GM12878 (cell line): Measurements from ENCODE around the gene KLRK1.

ENCODE experiments used
- EGR1 ChIP-seq, 2 experiments: IDR thresholded peaks; 1 replicate in 1 of 2; 2 replicates in 1 of 2; pipeline ENCODE4 v1.6.1; 2011 to 2012; ENCODE audit warnings: low read depth in 2 of 2, low read length in 2 of 2, borderline replicate concordance in 1 of 2, mild to moderate bottlenecking in 1 of 2, moderate library complexity in 1 of 2
- LARP7 ChIP-seq: fragments of 450-650 bp; IDR thresholded peaks from 2 replicates; pipeline ENCODE4 v1.6.1; 2017; ENCODE audit warnings: mild to moderate bottlenecking
- MXI1 ChIP-seq: fragments of 150-350 bp; IDR thresholded peaks from 2 replicates; pipeline ENCODE4 v1.6.1; 2011; ENCODE audit warnings: low read depth, mild to moderate bottlenecking, inconsistent platforms, low read length, improper control_type of control experiment
- NFYB ChIP-seq: IDR thresholded peaks from 2 replicates; pipeline ENCODE4 v1.6.1; 2011; ENCODE audit warnings: low read depth, mild to moderate bottlenecking, low read length, improper control_type of control experiment, moderate library complexity; ENCODE audit not compliant: insufficient read depth
- POLR2A ChIP-seq: IDR thresholded peaks from 2 replicates; pipeline ENCODE4 v1.6.1; 2011; ENCODE audit warnings: low read depth, mild to moderate bottlenecking, low read length
- POLR2AphosphoS5 ChIP-seq: IDR thresholded peaks from 2 replicates; pipeline ENCODE4 v1.6.1; 2011; ENCODE audit warnings: mild to moderate bottlenecking, low read length, inconsistent platforms
- YY1 ChIP-seq: IDR thresholded peaks from 2 replicates; pipeline ENCODE4 v1.6.1; 2011; ENCODE audit warnings: low read depth, mild to moderate bottlenecking, low read length
- TF ChIP-seq, protein P1 (sequence below), 3 experiments: IDR thresholded peaks in 2 of 3; conservative IDR thresholded peaks in 1 of 3; 2 replicates each; pipeline ENCODE4 v1.5.1; 2011; ENCODE audit warnings: low read depth in 3 of 3, low read length in 3 of 3, mild to moderate bottlenecking in 3 of 3, control low read depth in 2 of 3, moderate library complexity in 2 of 3, inconsistent platforms in 1 of 3, mixed read lengths in 1 of 3; ENCODE audit not compliant: control insufficient read depth in 2 of 3, insufficient read depth in 1 of 3; ENCODE audit errors: extremely low read depth in 1 of 3

DNA sequence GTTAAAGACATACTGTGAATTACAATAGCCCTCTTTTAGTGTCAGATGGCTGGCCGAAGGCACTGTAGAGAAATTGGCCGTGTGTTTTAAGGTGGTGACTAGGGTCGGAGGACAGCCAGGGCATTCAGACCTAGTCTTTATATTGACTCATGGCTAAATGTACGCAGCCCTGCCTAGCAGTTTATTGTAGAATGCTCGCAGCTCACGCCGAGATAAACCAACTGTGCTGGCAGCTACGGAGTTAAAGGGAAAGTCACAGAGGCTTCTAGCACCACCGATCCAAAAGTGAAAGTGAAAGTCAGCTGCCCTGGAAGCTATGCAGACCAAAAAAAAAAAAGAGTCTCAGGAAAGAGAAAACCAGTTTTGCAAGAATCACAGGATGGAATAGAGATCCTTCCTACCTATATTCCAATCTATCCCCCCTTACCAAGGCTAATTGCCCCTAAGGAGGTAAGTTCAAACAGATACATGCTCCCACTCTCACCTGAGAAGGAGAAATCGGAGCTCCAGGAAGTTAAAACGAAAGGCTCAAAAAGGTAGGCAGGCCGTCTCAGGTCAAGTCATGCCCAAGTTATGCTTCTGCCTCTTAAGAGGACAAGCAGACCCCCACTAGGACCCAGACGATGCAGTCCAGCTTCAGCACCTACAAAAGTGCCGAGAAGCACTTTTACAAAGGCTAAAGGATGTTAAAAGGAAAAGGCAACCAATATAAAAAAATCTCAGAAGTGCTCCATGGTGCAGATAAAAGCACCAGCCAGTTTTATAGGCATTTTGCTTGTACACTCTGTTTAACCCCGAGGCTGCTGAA is 24.8 kb downstream of the KLRK1 start:
- TF ChIP-seq POLR2A: no peak
- TF ChIP-seq YY1: no peak
- TF ChIP-seq, protein P1, sequence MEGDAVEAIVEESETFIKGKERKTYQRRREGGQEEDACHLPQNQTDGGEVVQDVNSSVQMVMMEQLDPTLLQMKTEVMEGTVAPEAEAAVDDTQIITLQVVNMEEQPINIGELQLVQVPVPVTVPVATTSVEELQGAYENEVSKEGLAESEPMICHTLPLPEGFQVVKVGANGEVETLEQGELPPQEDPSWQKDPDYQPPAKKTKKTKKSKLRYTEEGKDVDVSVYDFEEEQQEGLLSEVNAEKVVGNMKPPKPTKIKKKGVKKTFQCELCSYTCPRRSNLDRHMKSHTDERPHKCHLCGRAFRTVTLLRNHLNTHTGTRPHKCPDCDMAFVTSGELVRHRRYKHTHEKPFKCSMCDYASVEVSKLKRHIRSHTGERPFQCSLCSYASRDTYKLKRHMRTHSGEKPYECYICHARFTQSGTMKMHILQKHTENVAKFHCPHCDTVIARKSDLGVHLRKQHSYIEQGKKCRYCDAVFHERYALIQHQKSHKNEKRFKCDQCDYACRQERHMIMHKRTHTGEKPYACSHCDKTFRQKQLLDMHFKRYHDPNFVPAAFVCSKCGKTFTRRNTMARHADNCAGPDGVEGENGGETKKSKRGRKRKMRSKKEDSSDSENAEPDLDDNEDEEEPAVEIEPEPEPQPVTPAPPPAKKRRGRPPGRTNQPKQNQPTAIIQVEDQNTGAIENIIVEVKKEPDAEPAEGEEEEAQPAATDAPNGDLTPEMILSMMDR (IDR thresholded peaks at IDR 0.05 in 2 of 3, conservative IDR thresholded peaks at IDR 0.05 in 1 of 3; ENCODE audit: control insufficient read depth in 2 of 3, extremely low read depth in 1 of 3, insufficient read depth in 1 of 3, low read depth in 3 of 3, low read length in 3 of 3): no peak
- no peak for TF ChIP-seq POLR2AphosphoS5
- TF ChIP-seq NFYB: no peak
- no peak for TF ChIP-seq LARP7
- no peak; the same call in 1 of the 2 replicates for TF ChIP-seq MXI1
- no peak for TF ChIP-seq EGR1 (IDR thresholded peaks at IDR 0.05; ENCODE audit: borderline replicate concordance in 1 of 2, low read depth in 2 of 2, low read length in 2 of 2)
